Gastrocnemius medialis (tissue), 4 donors: ENCODE measurements around the gene ITPK1. TPM values are rescaled to one million over a fixed set of nuclear protein-coding genes. Genes with fewer than 3 reads are reported as not detected.

Source experiments
- ATAC-seq, 2 donors: fragments of 150-250 bp; one replicate each; pipeline ENCODE4 v1.9.1; 2016
- DNase-seq, 2 donors: peaks; one replicate each; pipeline ENCODE4 v3.0.0-alpha.2; 2019
- H3K27ac ChIP-seq, 4 donors: fragments of 200-600 bp; sonication (generic); 1 replicate in 1 of 4; 2 replicates in 3 of 4; pipeline ENCODE4 v1.5.1; 2016 to 2018; ENCODE audit warnings: mild to moderate bottlenecking in 2 of 4, moderate library complexity in 1 of 4
- H3K27me3 ChIP-seq, 3 donors: fragments of 200-600 bp; sonication (generic) in 2 of 3; 1 replicate in 1 of 3; 2 replicates in 2 of 3; pipeline versions ENCODE4 v1.5.1 to v1.6.0; 2016 to 2019; ENCODE audit warnings: mild to moderate bottlenecking in 1 of 3, moderate library complexity in 1 of 3
- H3K36me3 ChIP-seq, 2 donors: fragments of 200-600 bp; sonication (generic) in 1 of 2; one replicate each; pipeline ENCODE4 v1.5.1; 2017 to 2018
- H3K4me1 ChIP-seq, 2 donors: fragments of 200-600 bp; sonication (generic) in 1 of 2; one replicate each; pipeline ENCODE4 v1.5.1; 2016 to 2017; ENCODE audit warnings: mild to moderate bottlenecking in 2 of 2
- H3K4me3 ChIP-seq, 4 donors: fragments of 200-600 bp; sonication (generic) in 3 of 4; 1 replicate in 1 of 4; 2 replicates in 3 of 4; pipeline ENCODE4 v1.5.1; 2016 to 2019; ENCODE audit warnings: mild to moderate bottlenecking in 2 of 4
- H3K9me3 ChIP-seq, 3 donors: fragments of 200-600 bp; sonication (generic) in 2 of 3; 1 replicate in 1 of 3; 2 replicates in 2 of 3; pipeline ENCODE4 v1.5.1; 2016 to 2019
- POLR2A ChIP-seq, 2 donors: fragments of 450-650 bp; IDR thresholded peaks; one replicate each; pipeline ENCODE4 v1.6.1; 2017; ENCODE audit warnings: antibody characterized with exemption in 2 of 2, mild to moderate bottlenecking in 2 of 2, moderate library complexity in 2 of 2
- in situ Hi-C, 4 donors: fragments of 200-750 bp; cut with MboI; loops; one replicate each; pipeline versions ENCODE4 v1.15.0 to v1.8.0; 2017; ENCODE audit warnings: low sequenced_read_pairs in 4 of 4
- intact Hi-C: fragments of 100-400 bp; cut with DNase I; formaldehyde crosslinking; loops from one replicate; pipeline ENCODE4 v1.15.1; 2023; ENCODE audit warnings: low total_unique reads
- total RNA-seq, 4 donors: library from RNA; depleted of rRNA; stranded (reverse); fragments of >200 nt; gene quantifications; one replicate each; pipeline versions ENCODE4 v1.1.0 to v1.2.3, GENCODE V29; 2016
- TF ChIP-seq, protein P1 (sequence below), 5 experiments: fragments of 450-650 bp in 3 of 5; fragments of 200-600 bp in 2 of 5; sonication (generic) in 2 of 5; IDR thresholded peaks in 4 of 5; conservative IDR thresholded peaks in 1 of 5; 1 replicate in 4 of 5; 2 replicates in 1 of 5; pipeline ENCODE4 v1.5.1; 2016 to 2019; ENCODE audit warnings: antibody characterized with exemption in 5 of 5, mild to moderate bottlenecking in 3 of 5, moderate library complexity in 3 of 5

The ITPK1 gene
- total RNA-seq, 4 donors from 2014 or later: 49.7 to 80.1 (median 53.6) TPM

DNA sequence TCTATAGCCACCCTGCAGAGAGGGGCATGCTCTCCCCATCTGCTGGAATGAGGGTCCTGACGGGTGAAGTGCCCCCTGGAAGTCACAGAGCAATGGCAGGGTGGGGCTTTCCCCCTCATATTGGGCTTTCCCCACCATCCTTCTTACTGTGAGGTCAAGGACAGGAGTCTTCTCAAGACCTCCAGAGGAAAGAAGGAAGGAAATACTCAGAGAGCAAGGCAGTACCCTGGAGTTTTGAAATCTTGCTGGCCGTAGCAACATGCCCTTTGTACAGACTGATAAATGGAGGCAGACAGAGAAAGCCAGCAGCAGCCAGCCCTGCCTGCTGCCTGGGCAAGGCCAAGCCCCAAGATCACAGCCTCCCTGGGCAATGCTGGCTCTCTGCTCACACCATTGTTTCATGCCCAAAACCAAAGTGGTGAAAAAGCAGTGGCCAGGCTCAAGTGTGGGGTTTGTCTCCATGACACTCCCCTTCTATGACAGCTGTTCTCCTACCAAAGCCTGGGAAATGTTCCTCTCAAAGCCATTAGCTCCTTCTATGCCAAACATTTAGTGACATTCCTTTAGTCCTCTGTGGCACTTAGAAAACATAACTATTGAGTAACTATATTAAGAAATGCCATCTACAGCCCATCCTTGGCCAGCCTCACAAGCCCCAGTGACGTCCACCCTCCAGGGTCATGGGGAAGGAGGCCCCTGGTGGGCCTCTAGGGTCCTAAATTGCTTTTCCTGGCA lies 13.2 kb upstream of the ITPK1 start:
- DNase-seq (no peak), ATAC-seq (no peak)
- Histone ChIP-seq H3K4me1 (no peaks in the 10 kb centered on the region), H3K9me3 (no peaks in the 10 kb centered on the region), H3K36me3 (no peaks in the 10 kb centered on the region), H3K4me3 (no peak overlapping the region), H3K27ac (no peak overlapping the region), H3K27me3 (no peaks in the 10 kb centered on the region)
- in situ Hi-C loops: no loop called here
- intact Hi-C loops: no loop called here
- TF ChIP-seq, protein P1, sequence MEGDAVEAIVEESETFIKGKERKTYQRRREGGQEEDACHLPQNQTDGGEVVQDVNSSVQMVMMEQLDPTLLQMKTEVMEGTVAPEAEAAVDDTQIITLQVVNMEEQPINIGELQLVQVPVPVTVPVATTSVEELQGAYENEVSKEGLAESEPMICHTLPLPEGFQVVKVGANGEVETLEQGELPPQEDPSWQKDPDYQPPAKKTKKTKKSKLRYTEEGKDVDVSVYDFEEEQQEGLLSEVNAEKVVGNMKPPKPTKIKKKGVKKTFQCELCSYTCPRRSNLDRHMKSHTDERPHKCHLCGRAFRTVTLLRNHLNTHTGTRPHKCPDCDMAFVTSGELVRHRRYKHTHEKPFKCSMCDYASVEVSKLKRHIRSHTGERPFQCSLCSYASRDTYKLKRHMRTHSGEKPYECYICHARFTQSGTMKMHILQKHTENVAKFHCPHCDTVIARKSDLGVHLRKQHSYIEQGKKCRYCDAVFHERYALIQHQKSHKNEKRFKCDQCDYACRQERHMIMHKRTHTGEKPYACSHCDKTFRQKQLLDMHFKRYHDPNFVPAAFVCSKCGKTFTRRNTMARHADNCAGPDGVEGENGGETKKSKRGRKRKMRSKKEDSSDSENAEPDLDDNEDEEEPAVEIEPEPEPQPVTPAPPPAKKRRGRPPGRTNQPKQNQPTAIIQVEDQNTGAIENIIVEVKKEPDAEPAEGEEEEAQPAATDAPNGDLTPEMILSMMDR (IDR thresholded peaks at IDR 0.05 in 4 of 5, conservative IDR thresholded peaks at IDR 0.05 in 1 of 5): no peak
- no peak for TF ChIP-seq POLR2A (IDR thresholded peaks at IDR 0.05)

DNA sequence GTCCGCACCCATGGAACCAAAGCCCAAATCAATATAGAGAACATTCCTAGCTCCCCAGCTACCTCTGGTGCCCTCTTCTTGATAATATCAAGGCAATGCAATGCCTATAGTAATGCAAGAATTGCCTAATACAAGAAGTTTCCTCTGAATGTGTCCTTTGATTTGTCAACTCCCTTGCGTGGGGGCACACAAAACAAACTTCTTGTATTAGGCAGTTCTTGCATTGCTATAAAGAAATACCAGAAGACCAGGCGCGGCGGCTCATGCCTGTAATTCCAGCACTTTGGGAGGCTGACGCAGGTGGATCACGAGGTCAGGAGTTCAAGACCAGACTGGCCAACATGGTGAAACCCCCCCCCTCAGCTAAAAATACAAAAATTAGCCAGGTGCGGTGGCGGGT lies 10.4 kb upstream of the ITPK1 start:
- intact Hi-C loops (loop anchor here (2.0 kb wide), 1 partner anchor 47 kb away; no protein-coding TSS in a partner anchor), in situ Hi-C loops (no loop called here)
- DNase-seq (no peak), ATAC-seq (no peak)
- Histone ChIP-seq H3K27ac (no peak overlapping the region), H3K9me3 (no peaks in the 10 kb centered on the region), H3K27me3 (no peaks in the 10 kb centered on the region), H3K36me3 (no peaks in the 10 kb centered on the region), H3K4me1 (no peaks in the 10 kb centered on the region), H3K4me3 (no peak overlapping the region)
- TF ChIP-seq, protein P1 (IDR thresholded peaks at IDR 0.05 in 4 of 5, conservative IDR thresholded peaks at IDR 0.05 in 1 of 5): no peak
- TF ChIP-seq POLR2A (IDR thresholded peaks at IDR 0.05): no peak

DNA sequence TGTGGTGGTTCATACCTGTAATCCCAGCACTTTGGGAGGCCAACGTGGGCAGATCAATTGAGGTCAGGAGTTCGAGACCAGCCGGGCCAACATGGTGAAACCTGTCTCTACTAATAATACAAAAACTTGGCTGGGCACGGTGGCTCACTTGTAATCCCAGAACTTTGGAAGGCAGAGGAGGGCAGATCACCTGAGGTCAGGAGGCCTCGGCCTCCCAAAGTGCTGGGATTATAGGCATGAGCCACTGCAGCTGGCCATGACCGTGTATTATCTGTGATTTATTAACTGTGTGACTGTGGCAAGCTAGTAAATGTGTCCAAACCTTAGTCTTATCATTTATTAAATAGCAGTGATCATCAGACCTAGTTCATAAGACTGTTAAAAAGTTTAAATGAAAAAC lies 7.1 kb upstream of the ITPK1 start:
- no peak for TF ChIP-seq POLR2A (IDR thresholded peaks at IDR 0.05)
- TF ChIP-seq, protein P1 (IDR thresholded peaks at IDR 0.05 in 4 of 5, conservative IDR thresholded peaks at IDR 0.05 in 1 of 5): no peak
- intact Hi-C loops (no loop called here), in situ Hi-C loops (no loop called here)
- ATAC-seq (no peak), DNase-seq (no peak)
- Histone ChIP-seq H3K9me3 (no peaks in the 10 kb centered on the region), H3K27me3 (no peaks in the 10 kb centered on the region), H3K4me3 (no peak overlapping the region), H3K27ac (no peak overlapping the region), H3K4me1 (no peaks in the 10 kb centered on the region), H3K36me3 (no peaks in the 10 kb centered on the region)

DNA sequence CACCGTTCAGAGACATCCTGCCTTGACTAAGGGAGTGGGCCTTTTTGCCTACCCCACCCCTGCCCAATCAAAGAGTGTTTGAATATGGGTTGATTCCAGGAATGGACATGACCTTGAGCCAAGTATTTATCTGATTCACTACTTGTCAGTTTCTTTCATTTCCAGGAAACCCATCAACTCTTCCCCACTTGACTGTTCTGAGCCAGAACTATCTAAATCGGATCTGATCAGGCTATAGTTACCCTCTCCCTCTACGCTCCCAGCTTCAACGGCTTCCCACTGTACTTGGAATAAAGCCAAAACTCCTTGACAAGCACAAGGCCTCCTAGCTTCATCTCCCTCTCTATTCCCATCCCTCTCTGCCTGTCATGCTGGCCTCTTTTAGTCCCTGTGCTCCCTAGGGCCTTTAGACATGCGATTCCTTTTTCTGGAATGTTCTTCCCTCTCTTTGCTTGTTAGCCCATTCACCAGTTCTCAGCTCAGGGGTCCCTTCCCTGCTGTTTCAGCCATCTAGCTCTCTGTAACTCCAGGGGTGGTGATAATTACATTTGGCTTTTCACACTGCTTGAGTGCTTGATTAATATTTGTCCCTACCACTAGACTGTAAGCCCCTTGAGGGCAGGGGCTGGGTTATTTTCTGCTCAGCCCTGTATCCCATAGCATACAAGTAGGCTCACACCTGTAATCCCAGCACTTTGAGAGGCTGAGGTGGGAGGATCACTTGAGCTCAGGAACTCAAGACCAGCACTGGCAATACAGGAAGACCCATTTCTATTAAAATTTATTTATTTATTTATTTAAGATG lies 5.5 kb upstream of the ITPK1 start:
- H3K4me3 ChIP-seq: no peak overlapping the region
- DNase-seq (no peak), ATAC-seq (no peak)
- peaks cover 4 to 5% of the 10 kb centered on the region in 2 donors for H3K4me1 ChIP-seq
- no peak overlapping the region for H3K27ac ChIP-seq
- H3K36me3 ChIP-seq: no peaks in the 10 kb centered on the region
- H3K9me3 ChIP-seq: no peaks in the 10 kb centered on the region
- in situ Hi-C loops (no loop called here), intact Hi-C loops (no loop called here)
- no peak for TF ChIP-seq POLR2A (IDR thresholded peaks at IDR 0.05)
- TF ChIP-seq, protein P1 (IDR thresholded peaks at IDR 0.05 in 4 of 5, conservative IDR thresholded peaks at IDR 0.05 in 1 of 5): no peak
- H3K27me3 ChIP-seq: no peaks in the 10 kb centered on the region
